ENCODE results near the gene AARS2. TPM values are rescaled to one million over a fixed set of nuclear protein-coding genes. Genes with fewer than 3 reads are reported as not detected.

AARS2 gene
- total and polyA plus RNA-seq, 2 of the 4 experiments (the other 2 are of a cell fraction) = 9.1 to 10.4 TPM

- no peak overlapping the region for H4K5ac ChIP-seq (ENCODE audit: low read depth, low read length)
- peaks cover 67% of the 10 kb centered on the region for H3K27me3 ChIP-seq (ENCODE audit: control insufficient read depth, insufficient read depth, low read length)
- BruUV-seq (replicated peaks) = no TSS peak
- intact Hi-C loops (cut with micrococcal nuclease) = no loop called here
- POLR2A ChIA-PET (ENCODE audit: unreplicated experiment) = no interaction called here
- H2AK5ac ChIP-seq (ENCODE audit: low read depth, low read length) = no peak overlapping the region
- 70% methylated on average over 2 of the region's 6 CpGs; no CpG with 5 or more reads in 1 of the 2 experiments for whole genome bisulfite sequencing, 2 experiments (ENCODE audit: extremely low coverage in 2 of 2, insufficient read length in 1 of 2)
- no peak overlapping the region for H3K4me2 ChIP-seq (ENCODE audit: low read depth, low read length)
- no peaks in the 10 kb centered on the region for H3K79me1 ChIP-seq (ENCODE audit: low read depth in 1 of 2, low read length in 2 of 2)
- no peak overlapping the region for H2AFZ ChIP-seq (replicated peaks; ENCODE audit: low read length, poor library complexity)
- no peaks in the 10 kb centered on the region; the same call in 1 of the 2 replicates for H4K20me1 ChIP-seq (ENCODE audit: insufficient read depth, low read length)
- H3K9me1 ChIP-seq (ENCODE audit: insufficient read depth, low read length) = no peaks in the 10 kb centered on the region
- H3K14ac ChIP-seq (replicated peaks; ENCODE audit: low read depth, low read length) = no peak overlapping the region
- H2BK20ac ChIP-seq (ENCODE audit: low read depth, low read length) = no peak overlapping the region
- in situ Hi-C loops (cut with MboI; ENCODE audit: low sequenced_read_pairs) = no loop called here
- H4K91ac ChIP-seq (ENCODE audit: insufficient read depth, low read depth, low read length) = no peak overlapping the region
- ATAC-seq (ENCODE audit: low read depth) (no peak), DNase-seq (no peak)
- H3K4me1 ChIP-seq (ENCODE audit: control insufficient read depth, insufficient read depth, low read length) = no peaks in the 10 kb centered on the region
- no peak overlapping the region for H3K18ac ChIP-seq (ENCODE audit: low read depth, low read length)
- no peaks in the 10 kb centered on the region for H3K36me3 ChIP-seq (ENCODE audit: control insufficient read depth, insufficient read depth, low read length)
- no peaks in the 10 kb centered on the region for H3K9me3 ChIP-seq (ENCODE audit: control insufficient read depth, insufficient read depth, low read length)
- no peak overlapping the region for H3K4ac ChIP-seq (ENCODE audit: low read depth, low read length)
- dilution Hi-C loops (cut with HindIII; ENCODE audit: low sequenced_read_pairs, unreplicated experiment) = no loop called here
- H2BK15ac ChIP-seq (ENCODE audit: low read depth, low read length) = no peak overlapping the region
- TF ChIP-seq SMC3 (IDR thresholded peaks at IDR 0.05; ENCODE audit: low read depth, low read length) (no peak), MAZ (IDR thresholded peaks at IDR 0.05; ENCODE audit: borderline replicate concordance, low read depth, low read length) (no peak), POLR2A (IDR thresholded peaks at IDR 0.05; ENCODE audit: low read depth, low read length) (no peak), MAFK (IDR thresholded peaks at IDR 0.05; ENCODE audit: low read depth, low read length) (no peak), MXI1 (IDR thresholded peaks at IDR 0.05; ENCODE audit: borderline replicate concordance, low read depth, low read length) (no peak), BHLHE40 (IDR thresholded peaks at IDR 0.05; ENCODE audit: low read depth, low read length) (no peak), RAD21 (IDR thresholded peaks at IDR 0.05; ENCODE audit: low read length) (no peak), CEBPB (IDR thresholded peaks at IDR 0.05; ENCODE audit: low read depth, low read length) (no peak), RFX5 (IDR thresholded peaks at IDR 0.05; ENCODE audit: low read depth, low read length) (no peak), NFE2L2 (IDR thresholded peaks at IDR 0.05; ENCODE audit: low read depth, low read length) (no peak), CTCF (conservative IDR thresholded peaks at IDR 0.05; ENCODE audit: low read depth, low read length) (no peak), CHD1 (IDR thresholded peaks at IDR 0.05; ENCODE audit: low read depth, low read length) (no peak), FOS (IDR thresholded peaks at IDR 0.05; ENCODE audit: low read depth, low read length) (no peak)
- TF ChIP-seq, protein P1, sequence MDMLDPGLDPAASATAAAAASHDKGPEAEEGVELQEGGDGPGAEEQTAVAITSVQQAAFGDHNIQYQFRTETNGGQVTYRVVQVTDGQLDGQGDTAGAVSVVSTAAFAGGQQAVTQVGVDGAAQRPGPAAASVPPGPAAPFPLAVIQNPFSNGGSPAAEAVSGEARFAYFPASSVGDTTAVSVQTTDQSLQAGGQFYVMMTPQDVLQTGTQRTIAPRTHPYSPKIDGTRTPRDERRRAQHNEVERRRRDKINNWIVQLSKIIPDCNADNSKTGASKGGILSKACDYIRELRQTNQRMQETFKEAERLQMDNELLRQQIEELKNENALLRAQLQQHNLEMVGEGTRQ (IDR thresholded peaks at IDR 0.05; ENCODE audit: low read depth, low read length) = no peak
- TF ChIP-seq, protein P2, sequence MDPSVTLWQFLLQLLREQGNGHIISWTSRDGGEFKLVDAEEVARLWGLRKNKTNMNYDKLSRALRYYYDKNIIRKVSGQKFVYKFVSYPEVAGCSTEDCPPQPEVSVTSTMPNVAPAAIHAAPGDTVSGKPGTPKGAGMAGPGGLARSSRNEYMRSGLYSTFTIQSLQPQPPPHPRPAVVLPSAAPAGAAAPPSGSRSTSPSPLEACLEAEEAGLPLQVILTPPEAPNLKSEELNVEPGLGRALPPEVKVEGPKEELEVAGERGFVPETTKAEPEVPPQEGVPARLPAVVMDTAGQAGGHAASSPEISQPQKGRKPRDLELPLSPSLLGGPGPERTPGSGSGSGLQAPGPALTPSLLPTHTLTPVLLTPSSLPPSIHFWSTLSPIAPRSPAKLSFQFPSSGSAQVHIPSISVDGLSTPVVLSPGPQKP (IDR thresholded peaks at IDR 0.05; ENCODE audit: borderline replicate concordance, low read depth, low read length) = no peak
- H3K4me3 ChIP-seq (ENCODE audit: insufficient read depth, low read depth, low read length) = no peak overlapping the region
- no peak overlapping the region for H3K23ac ChIP-seq (ENCODE audit: low read depth, low read length)
- no peak overlapping the region for H3K56ac ChIP-seq (ENCODE audit: extremely low read depth, insufficient read depth, low read length)
- H4K8ac ChIP-seq (ENCODE audit: low read depth in 2 of 2, low read length in 2 of 2) = no peak overlapping the region
- H2BK120ac ChIP-seq (ENCODE audit: low read depth, low read length) = no peak overlapping the region
- no peak overlapping the region for H2BK5ac ChIP-seq (ENCODE audit: low read depth, low read length, poor library complexity, severe bottlenecking)
- no peak overlapping the region for H2AK9ac ChIP-seq (replicated peaks; ENCODE audit: low read depth, low read length, poor library complexity)
- H3K9ac ChIP-seq (ENCODE audit: low read depth, low read length) = no peak overlapping the region
- no peak overlapping the region for H3K27ac ChIP-seq (ENCODE audit: insufficient read depth, low read length)
- CTCF ChIA-PET = no interaction called here
These were observed 41.8 kb downstream of the AARS2 start for GRCh38 chr6:44271406-44271723.

Data from IMR-90 (cell line).